IPS-18a (cell line): Measurements from ENCODE around the gene ADAMTS17.
"Not testable (repeated sequence)": the region's sequence is repeated elsewhere in the genome, so short reads cannot be mapped to it uniquely, and the experiment has no call there.

Source experiments
- H3K27ac ChIP-seq: one replicate; pipeline ENCODE4 v1.5.1; 2013; ENCODE audit warnings: low read length
- H3K27me3 ChIP-seq: one replicate; pipeline ENCODE4 v1.6.1; 2013; ENCODE audit warnings: mild to moderate bottlenecking, low read length; ENCODE audit not compliant: control insufficient read depth, insufficient read depth
- H3K36me3 ChIP-seq: one replicate; pipeline ENCODE4 v1.6.1; 2013; ENCODE audit warnings: low read depth, low read length; ENCODE audit not compliant: control insufficient read depth
- H3K4me1 ChIP-seq: one replicate; pipeline ENCODE4 v1.6.1; 2013; ENCODE audit warnings: low read depth, low read length; ENCODE audit not compliant: control insufficient read depth
- H3K4me3 ChIP-seq: one replicate; pipeline ENCODE4 v1.5.1; 2013; ENCODE audit warnings: low read length
- H3K9ac ChIP-seq: one replicate; pipeline ENCODE4 v1.6.1; 2013; ENCODE audit warnings: mild to moderate bottlenecking, low read length, moderate library complexity
- H3K9me3 ChIP-seq: one replicate; pipeline ENCODE4 v1.6.1; 2013; ENCODE audit warnings: low read depth, low read length; ENCODE audit not compliant: control insufficient read depth

Gene ADAMTS17

GRCh38 chr15:100090411-100090810 is 251.4 kb downstream of the ADAMTS17 start:
- Histone ChIP-seq H3K4me1 (no peaks in the 10 kb centered on the region), H3K27ac (no peak overlapping the region), H3K4me3 (no peak overlapping the region), H3K27me3 (no peaks in the 10 kb centered on the region), H3K9ac (no peak overlapping the region), H3K9me3 (no peaks in the 10 kb centered on the region), H3K36me3 (no peaks in the 10 kb centered on the region)

GRCh38 chr15:100084042-100084821 is 257.5 kb downstream of the ADAMTS17 start:
- H3K9ac ChIP-seq, H3K36me3 ChIP-seq, H3K4me1 ChIP-seq, H3K9me3 ChIP-seq, H3K4me3 ChIP-seq, H3K27me3 ChIP-seq, H3K27ac ChIP-seq: not testable (repeated sequence)

GRCh38 chr15:100083572-100083971 is 258.2 kb downstream of the ADAMTS17 start:
- Histone ChIP-seq H3K4me3 (no peak overlapping the region), H3K9ac (no peak overlapping the region), H3K27ac (no peak overlapping the region), H3K9me3 (no peaks in the 10 kb centered on the region), H3K4me1 (no peaks in the 10 kb centered on the region), H3K36me3 (no peaks in the 10 kb centered on the region), H3K27me3 (no peaks in the 10 kb centered on the region)

- no peaks in the 10 kb centered on the region for H3K27me3 ChIP-seq
- no peaks in the 10 kb centered on the region for H3K36me3 ChIP-seq
- H3K9ac ChIP-seq, result no peak overlapping the region
- H3K4me3 ChIP-seq, result no peak overlapping the region
- no peaks in the 10 kb centered on the region for H3K9me3 ChIP-seq
- no peaks in the 10 kb centered on the region for H3K4me1 ChIP-seq
- H3K27ac ChIP-seq, result no peak overlapping the region
Observed at GRCh38 chr15:100082761-100083402, 258.9 kb downstream of the ADAMTS17 start.

GRCh38 chr15:100081454-100081853 is 260.3 kb downstream of the ADAMTS17 start:
- Histone ChIP-seq H3K4me1 (no peaks in the 10 kb centered on the region), H3K9me3 (no peaks in the 10 kb centered on the region), H3K27me3 (no peaks in the 10 kb centered on the region), H3K36me3 (no peaks in the 10 kb centered on the region), H3K4me3 (no peak overlapping the region), H3K9ac (no peak overlapping the region), H3K27ac (no peak overlapping the region)

GRCh38 chr15:100078511-100079220 is 263.1 kb downstream of the ADAMTS17 start:
- Histone ChIP-seq H3K9ac (no peak overlapping the region), H3K27me3 (no peaks in the 10 kb centered on the region), H3K4me1 (no peaks in the 10 kb centered on the region), H3K36me3 (no peaks in the 10 kb centered on the region), H3K9me3 (no peaks in the 10 kb centered on the region), H3K27ac (no peak overlapping the region), H3K4me3 (no peak overlapping the region)

- H3K36me3 ChIP-seq, result no peaks in the 10 kb centered on the region
- no peak overlapping the region for H3K27ac ChIP-seq
- no peaks in the 10 kb centered on the region for H3K27me3 ChIP-seq
- no peaks in the 10 kb centered on the region for H3K4me1 ChIP-seq
- H3K9ac ChIP-seq, result no peak overlapping the region
- H3K9me3 ChIP-seq, result no peaks in the 10 kb centered on the region
- H3K4me3 ChIP-seq, result no peak overlapping the region
Observed at GRCh38 chr15:100075229-100075628, 266.5 kb downstream of the ADAMTS17 start.

- Histone ChIP-seq H3K4me1 (no peaks in the 10 kb centered on the region), H3K9ac (no peak overlapping the region), H3K4me3 (no peak overlapping the region), H3K27ac (no peak overlapping the region), H3K36me3 (no peaks in the 10 kb centered on the region), H3K27me3 (no peaks in the 10 kb centered on the region), H3K9me3 (no peaks in the 10 kb centered on the region)
Observed at GRCh38 chr15:100073982-100074381, 267.8 kb downstream of the ADAMTS17 start.

- not testable (repeated sequence) for H3K36me3 ChIP-seq, H3K27ac ChIP-seq, H3K27me3 ChIP-seq, H3K4me1 ChIP-seq, H3K9ac ChIP-seq, H3K4me3 ChIP-seq, H3K9me3 ChIP-seq
Observed at GRCh38 chr15:100066521-100067280, 275.1 kb downstream of the ADAMTS17 start.

GRCh38 chr15:100061944-100062343 is 279.8 kb downstream of the ADAMTS17 start:
- H3K9ac ChIP-seq, result no peak overlapping the region
- no peaks in the 10 kb centered on the region for H3K4me1 ChIP-seq
- no peaks in the 10 kb centered on the region for H3K27me3 ChIP-seq
- no peak overlapping the region for H3K27ac ChIP-seq
- H3K36me3 ChIP-seq, result no peaks in the 10 kb centered on the region
- H3K4me3 ChIP-seq, result no peak overlapping the region
- H3K9me3 ChIP-seq, result no peaks in the 10 kb centered on the region

GRCh38 chr15:100060276-100060926 is 281.4 kb downstream of the ADAMTS17 start:
- no peaks in the 10 kb centered on the region for H3K9me3 ChIP-seq
- H3K4me1 ChIP-seq, result no peaks in the 10 kb centered on the region
- H3K36me3 ChIP-seq, result no peaks in the 10 kb centered on the region
- H3K27ac ChIP-seq, result no peak overlapping the region
- no peak overlapping the region for H3K9ac ChIP-seq
- H3K27me3 ChIP-seq, result no peaks in the 10 kb centered on the region
- no peak overlapping the region for H3K4me3 ChIP-seq
